ENCODE data around the gene LZIC.

DNA sequence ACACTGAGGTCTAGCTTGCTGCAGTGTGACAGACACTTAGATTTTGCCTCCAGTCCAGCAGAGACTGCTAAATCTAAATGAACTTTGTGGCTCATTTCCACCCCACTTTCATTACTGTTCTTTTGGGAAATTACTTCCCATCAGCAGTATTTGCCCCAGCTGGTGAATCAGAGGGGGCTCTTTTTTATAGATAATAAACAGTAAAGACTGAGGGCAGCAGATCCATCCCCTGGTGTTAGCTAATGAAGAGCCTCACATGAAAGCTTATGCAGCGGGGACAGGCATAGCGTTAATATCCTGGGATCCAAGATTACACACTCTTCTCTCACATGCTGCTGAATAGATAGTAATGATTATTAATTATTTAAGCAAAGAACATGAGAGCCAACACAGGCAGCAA is 26.7 kb downstream of the LZIC start:
- TF ChIP-seq GATA2 (IDR thresholded peaks at IDR 0.05; ENCODE audit: low read depth, low read length) (no peak), GATA3 (IDR thresholded peaks at IDR 0.05; ENCODE audit: low read depth, low read length) (no peak)

All from SH-SY5Y (cell line).